ENCODE data around the gene GPR119. TPM values are rescaled to one million over a fixed set of nuclear protein-coding genes. Genes with fewer than 3 reads are reported as not detected.

Gene GPR119
- not detected in 2 replicates for total RNA-seq

DNA sequence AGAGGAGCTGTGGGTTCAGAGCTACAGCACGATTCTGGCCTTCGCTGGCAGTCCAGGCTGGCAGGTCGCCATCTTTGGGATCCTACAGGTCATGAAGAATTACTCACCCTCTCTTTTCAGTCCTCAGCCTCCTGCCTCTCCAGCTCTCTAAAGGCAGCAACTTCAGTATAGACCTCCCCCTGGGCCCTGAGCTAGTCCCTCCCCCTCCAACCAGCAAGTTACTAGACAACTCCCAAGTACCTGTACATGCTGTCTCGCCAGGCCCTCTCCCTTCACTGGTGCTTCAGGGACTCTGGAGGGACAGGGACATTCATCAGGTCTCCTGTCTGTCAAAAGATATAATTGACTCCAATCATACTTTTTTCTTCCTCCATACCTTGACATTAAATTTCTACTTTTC lies at the start of gene GPR119:
TSS of gene GPR119 (minus strand) at position 155 of the 400 bp plus-strand sequence. CDS start 227 bp downstream, outside the sequence.

DNA sequence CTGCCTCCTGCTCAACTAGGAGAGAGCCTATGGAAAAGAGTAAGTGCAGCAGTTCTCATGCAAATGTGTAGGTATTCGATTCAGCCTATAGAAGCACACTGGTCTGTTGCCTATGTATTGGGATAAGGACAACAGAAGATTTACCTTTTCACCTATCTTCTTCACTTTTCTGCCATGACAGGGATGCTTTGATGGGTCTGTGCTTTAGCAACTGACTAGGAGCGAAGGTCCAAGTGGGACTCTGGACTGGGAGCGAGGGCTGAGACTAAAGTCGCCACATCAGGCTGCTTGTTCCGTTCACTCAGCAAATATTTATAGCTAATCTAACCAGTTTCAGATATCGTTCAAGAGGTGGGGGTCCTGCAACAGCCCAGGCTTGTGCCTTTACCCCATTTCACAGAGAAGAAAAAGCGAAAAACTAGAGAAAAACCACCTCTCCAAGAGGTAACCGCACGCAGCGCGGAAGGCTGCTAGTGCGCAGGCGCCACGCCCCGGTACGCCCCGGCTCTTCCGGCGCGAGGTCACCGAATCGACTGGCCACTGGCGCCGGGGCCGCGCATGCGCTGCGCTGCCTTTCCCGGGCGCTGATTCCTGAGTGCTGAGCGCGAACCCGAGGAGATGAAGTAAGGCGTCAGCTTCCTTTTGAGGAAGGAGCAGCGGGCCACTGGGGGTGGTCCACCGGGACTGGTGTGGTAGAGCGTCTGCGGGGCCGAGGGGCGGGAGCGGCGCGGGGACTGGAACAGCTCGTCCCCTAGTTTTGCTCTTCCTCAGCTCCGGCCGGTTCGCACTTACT lies 16.1 kb upstream of the GPR119 start, which contains the start of gene RBMX2:
TSS of gene RBMX2 (plus strand) at position 573 of the 793 bp plus-strand sequence. CDS start at position 619, 46 bp downstream.

DNA sequence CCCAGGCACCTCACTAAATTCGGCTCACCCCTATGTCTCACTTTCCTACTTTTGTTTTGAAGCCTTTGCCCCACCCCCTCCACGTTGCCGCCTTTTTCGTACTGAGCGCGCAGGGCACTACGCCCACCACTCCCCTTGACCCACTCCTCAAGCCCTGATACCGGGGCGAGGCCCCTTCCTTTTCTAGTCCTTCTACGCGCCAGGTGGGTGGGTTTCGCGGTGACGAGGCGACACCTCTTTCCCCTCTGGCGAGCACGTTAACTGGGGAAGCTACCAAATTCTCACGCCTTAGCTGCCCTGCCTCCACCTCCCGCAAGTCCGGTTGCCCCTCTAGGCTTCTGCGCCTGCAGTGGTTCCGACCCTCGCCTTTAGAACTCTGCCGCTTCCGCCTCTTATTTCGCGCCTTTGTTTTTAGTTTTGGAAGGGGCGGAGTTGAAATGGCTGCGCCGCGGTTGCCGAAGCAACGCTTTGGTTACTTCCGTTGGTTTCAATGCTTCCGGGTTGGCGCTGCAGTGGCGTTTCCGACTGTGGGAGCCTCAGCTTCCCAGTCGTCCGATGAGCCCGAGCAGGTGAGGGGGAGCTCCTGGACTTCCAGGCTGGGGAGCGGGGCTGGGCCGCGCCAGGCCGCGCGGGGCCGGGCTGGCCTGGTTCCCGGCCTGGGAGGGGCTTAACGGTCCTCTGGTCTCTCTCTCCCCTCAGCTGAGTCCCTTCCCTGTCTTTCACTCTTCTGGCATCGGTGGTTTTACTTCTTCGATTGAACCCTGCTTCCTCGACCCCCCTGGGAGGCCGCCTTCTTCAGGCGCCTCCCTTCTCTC lies 45.9 kb downstream of the GPR119 start, which contains the start of gene SLC25A14:
TSS of gene SLC25A14 (plus strand) at position 512 of the 815 bp plus-strand sequence. CDS start 360 bp downstream, outside the sequence.

Other genes with a start within 250 kb of the GPR119 start
- gene AIFM1, start 219.8 kb downstream of the GPR119 start, total RNA-seq = 11.3 and 15.9 TPM in 2 replicates
- gene RAB33A, start 213.7 kb downstream of the GPR119 start, total RNA-seq = 0.24 and 0.64 TPM in 2 replicates
- 1.2 and 2.1 TPM in 2 replicates for gene ZNF280C, start 116.8 kb downstream of the GPR119 start, total RNA-seq
- 3.6 TPM in 2 replicates for gene SLC25A14, start 45.8 kb downstream of the GPR119 start, total RNA-seq
- gene RBMX2, start 16.3 kb upstream of the GPR119 start, total RNA-seq = 15.2 and 16.8 TPM in 2 replicates

All from tracheal epithelial cell (primary cell).